Jurkat, Clone E6-1 (cell line): ENCODE measurements around the gene SGSM1.
"Not testable (repeated sequence)": the region's sequence is repeated elsewhere in the genome, so short reads cannot be mapped to it uniquely, and the experiment has no call there.

Experiments
- DNase-seq: peaks from one replicate; pipeline ENCODE4 v3.0.0-alpha.2; 2011; ENCODE audit warnings: low read depth, low spot score
- H3K4me3 ChIP-seq: 2 replicates; pipeline ENCODE4 v1.5.1; 2011; ENCODE audit warnings: mild to moderate bottlenecking, low read length, control low read depth, moderate library complexity

Gene SGSM1

GRCh38 chr22:24875862-24876506 is 70.0 kb downstream of the SGSM1 start:
- DNase-seq, result peak; percentile 74
- no peak overlapping the region for H3K4me3 ChIP-seq

GRCh38 chr22:24876700-24877099 is 70.7 kb downstream of the SGSM1 start:
- H3K4me3 ChIP-seq, result no peak overlapping the region
- no peak for DNase-seq

- H3K4me3 ChIP-seq, result no peak overlapping the region
- DNase-seq, result no peak
These were observed 73.0 kb downstream of the SGSM1 start for GRCh38 chr22:24878969-24879368.

- no peak for DNase-seq
- H3K4me3 ChIP-seq, result no peak overlapping the region
These were observed 77.4 kb downstream of the SGSM1 start for GRCh38 chr22:24883432-24883831.

DNA sequence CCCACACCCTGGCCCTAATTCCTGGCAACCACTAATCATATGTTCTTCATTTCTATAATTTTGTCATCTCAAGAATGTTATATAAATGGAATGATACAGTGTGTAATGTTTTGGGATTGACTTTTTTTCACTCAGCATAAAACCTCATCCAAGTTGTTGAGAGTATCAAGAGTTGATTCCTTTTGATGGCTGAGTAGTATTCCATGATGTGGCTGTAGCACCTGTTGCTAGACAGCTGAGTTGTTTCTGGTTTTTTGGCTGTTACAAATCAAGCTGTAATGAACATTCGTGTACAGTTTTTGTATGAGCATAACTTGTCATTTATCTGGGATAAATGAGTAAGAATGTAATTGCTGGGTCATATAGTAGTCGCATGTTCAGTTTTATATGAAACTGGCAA is 81.2 kb downstream of the SGSM1 start:
- no peak for DNase-seq
- no peak overlapping the region for H3K4me3 ChIP-seq

GRCh38 chr22:24893341-24894070 is 87.5 kb downstream of the SGSM1 start:
- no peak for DNase-seq
- H3K4me3 ChIP-seq, result no peak overlapping the region

DNA sequence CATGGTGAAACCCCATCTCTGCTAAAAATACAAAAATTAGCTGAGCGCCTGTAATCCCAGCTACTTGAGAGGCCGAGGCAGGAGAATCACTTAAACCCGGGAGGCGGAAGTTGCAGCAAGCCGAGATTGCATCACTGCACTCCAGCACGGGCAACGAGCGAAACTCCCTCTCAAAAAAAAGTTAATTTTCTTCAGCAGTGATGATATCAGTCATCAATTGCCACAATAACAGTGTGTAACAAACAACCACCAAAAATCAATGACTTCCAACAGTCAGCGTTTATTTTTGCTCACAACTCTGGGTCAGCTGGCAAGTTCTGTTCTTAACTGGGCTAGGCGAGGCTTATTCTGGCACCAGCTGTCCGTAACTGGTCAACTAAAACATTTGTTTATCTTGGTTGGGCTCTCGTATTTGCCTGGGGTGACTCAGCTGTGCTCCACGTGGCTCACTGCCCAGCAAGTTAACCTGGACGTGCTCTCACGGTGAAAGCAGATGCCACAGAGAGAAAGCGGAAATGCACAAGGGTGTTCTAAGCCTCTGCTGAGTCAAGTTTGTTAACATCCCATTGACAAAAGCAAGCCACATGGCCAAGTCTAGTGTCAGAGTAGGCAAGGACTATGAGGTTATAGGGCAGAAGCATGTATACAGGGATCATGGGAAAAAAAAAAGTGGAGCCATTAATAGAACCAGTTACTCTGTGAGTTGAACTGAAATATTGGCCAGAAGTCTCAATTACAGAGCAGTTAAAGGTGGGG is 88.4 kb downstream of the SGSM1 start:
- H3K4me3 ChIP-seq, result no peak overlapping the region
- no peak for DNase-seq

DNA sequence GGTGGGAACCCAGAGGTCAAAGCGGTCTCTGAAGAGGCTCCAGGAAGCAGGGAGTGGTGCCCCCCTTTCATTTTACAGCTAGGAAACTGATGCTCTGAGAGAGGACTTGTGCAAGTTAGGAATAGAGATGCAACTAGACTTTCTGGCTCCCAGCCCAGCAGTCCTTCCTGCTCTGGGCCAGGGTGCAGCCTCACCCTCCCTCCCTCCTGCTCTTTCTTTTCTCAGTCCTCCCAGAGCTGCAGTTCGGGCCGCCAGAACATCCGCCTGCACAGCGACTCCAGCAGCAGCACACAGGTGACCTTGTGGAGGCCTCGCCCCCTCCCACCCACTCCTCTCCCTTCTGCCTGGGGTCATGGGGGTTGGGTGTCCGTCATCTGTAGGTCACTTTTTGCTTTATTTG is 89.0 kb downstream of the SGSM1 start:
- no peak overlapping the region for H3K4me3 ChIP-seq
- no peak for DNase-seq

DNA sequence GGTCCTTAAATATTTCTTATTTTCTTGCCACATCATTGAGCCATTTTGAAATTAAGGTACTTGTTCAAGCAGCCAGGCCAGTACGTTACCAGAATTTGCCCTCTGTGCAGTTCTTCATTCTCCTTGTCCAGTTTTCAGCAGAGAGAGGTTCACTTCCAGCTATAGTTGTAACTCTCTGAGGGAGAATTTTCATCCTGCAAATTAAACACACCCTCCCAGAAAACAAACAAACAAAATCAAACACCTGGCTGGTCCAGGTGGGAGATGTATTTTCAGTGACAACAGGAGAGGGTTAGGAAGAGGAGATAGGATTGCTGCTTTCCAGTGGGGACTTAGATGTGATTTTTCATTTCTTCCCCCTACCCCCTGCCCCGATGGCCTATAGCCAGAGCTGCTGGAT is 95.4 kb downstream of the SGSM1 start:
- no peak overlapping the region for H3K4me3 ChIP-seq
- DNase-seq, result no peak

- no peak for DNase-seq
- no peak overlapping the region for H3K4me3 ChIP-seq
These were observed 99.9 kb downstream of the SGSM1 start for GRCh38 chr22:24905909-24906308.

GRCh38 chr22:24907101-24907500 is 101.1 kb downstream of the SGSM1 start:
- H3K4me3 ChIP-seq, DNase-seq: not testable (repeated sequence)

DNA sequence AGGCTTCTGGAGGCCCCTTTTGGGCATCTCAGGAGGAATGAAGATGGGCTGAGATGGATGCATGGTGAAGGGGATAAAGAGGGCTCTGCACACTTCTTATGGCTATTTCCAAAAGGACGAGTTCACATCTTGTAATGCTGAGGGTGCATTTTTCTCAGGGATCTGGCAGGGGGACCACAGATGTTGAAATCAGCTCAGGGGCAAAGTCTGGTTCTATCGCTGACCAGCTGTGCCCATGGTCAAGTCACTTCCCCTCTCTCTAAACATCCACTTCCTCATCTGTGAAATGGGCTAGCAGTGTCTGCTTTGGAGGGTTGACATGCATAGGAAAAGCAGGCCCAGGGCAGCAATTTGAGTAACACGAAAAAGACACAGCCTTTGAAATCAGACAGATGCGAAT is 114.0 kb downstream of the SGSM1 start:
- no peak overlapping the region for H3K4me3 ChIP-seq
- DNase-seq, result no peak

GRCh38 chr22:24925586-24926427 is 119.8 kb downstream of the SGSM1 start:
- no peak overlapping the region for H3K4me3 ChIP-seq
- DNase-seq, result no peak

- DNase-seq, result no peak
- H3K4me3 ChIP-seq, result no peak overlapping the region
These were observed 120.4 kb downstream of the SGSM1 start for GRCh38 chr22:24926428-24926725.

- DNase-seq, result no peak
- no peak overlapping the region for H3K4me3 ChIP-seq
These were observed 121.0 kb downstream of the SGSM1 start for GRCh38 chr22:24926849-24927579.

- DNase-seq, result no peak
- no peak overlapping the region for H3K4me3 ChIP-seq
These were observed 122.3 kb downstream of the SGSM1 start for GRCh38 chr22:24928322-24928721.

DNA sequence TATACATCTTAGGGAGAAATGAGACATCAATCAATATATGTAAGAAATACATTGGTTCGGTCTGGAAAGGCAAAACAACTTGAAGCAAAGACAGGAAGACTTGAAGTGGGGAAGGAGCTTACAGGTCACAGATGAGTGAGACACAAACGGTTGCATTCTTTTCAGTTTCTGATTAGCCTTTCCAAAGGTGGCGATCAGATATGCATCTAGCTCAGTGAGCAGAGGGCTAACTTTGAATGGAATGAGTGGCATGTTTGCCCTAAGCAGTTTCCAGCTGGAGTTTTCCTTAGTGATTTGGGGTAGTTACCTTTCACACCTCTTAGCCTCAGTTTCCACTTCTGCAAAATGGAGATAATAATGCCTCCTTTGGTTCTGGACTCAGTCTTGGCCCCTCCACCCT is 124.7 kb downstream of the SGSM1 start:
- no peak overlapping the region for H3K4me3 ChIP-seq
- DNase-seq, result no peak

GRCh38 chr22:24935771-24936483 is 129.9 kb downstream of the SGSM1 start:
- no peak overlapping the region for H3K4me3 ChIP-seq
- DNase-seq, result no peak
